Renal pelvis (tissue), 4 donors: Measurements from ENCODE around the gene PROSER2. TPM values are rescaled to one million over a fixed set of nuclear protein-coding genes. Genes with fewer than 3 reads are reported as not detected.
"Not testable (repeated sequence)": the region's sequence is repeated elsewhere in the genome, so short reads cannot be mapped to it uniquely, and the experiment has no call there.

Source experiments
- DNase-seq: peaks from one replicate; pipeline ENCODE4 v3.0.0-alpha.2; 2013
- polyA plus RNA-seq, 3 donors: library from polyadenylated mRNA; unstranded; fragments of 120-200 nt; gene quantifications; one replicate each; pipeline ENCODE4 v1.2.1, GENCODE V29; 2013; ENCODE audit not compliant: insufficient read length in 3 of 3

PROSER2 gene
- polyA plus RNA-seq, 3 donors: 4.9 to 6.1 (median 5.9) TPM

DNA sequence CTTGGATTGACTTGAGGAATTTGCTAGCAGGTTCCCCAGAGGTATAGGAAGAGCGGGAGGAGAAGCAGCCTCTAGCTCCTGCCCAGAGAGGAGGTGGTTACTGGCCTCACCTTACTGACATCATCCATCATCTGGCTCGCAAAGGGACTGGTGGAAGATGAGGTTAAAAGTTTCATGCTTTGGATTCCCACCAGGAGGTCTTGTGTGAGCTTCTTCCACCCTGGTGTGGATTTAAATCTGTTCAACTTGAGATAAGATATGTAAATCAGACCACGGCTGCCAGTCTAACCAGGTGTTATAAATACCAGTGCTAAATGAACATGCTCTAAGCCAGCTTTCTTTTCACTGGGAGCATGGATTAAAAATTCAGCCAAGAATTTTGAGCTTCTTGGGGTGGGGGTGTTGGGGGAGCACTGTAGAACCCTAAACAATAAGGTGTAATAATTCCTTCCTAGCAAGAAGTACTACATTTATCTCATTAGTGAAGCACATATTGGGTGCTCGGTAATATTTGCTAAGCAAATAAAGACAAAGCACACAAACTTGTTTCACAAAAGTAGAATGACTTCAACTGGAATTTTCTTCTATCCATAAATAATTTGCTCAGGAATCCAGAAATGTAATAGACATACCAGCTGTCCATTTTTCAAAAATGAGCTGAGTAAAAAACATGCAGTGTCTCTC lies 7.8 kb downstream of the PROSER2 start:
- no peak for DNase-seq

DNA sequence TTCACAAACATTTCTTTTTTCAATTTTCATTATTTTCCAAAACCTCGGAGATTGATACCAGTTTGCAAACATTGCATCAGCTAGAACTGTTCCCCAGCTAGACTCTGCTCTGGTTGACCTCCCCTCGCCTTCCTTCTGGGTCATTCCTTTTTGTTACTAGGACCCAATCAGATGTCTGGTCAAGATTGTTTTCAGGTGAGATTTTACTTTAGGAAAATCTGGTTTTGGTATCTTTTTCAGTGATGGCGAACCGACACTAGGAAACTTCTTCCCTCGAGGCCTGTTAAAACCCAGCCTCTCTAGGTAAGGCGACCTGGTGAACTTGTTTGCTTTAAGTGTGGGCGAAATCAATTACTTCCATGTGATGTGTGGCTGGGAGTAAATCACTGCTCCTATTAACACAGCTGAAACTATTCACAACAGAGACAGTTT lies 8.4 kb downstream of the PROSER2 start:
- DNase-seq: no peak

DNA sequence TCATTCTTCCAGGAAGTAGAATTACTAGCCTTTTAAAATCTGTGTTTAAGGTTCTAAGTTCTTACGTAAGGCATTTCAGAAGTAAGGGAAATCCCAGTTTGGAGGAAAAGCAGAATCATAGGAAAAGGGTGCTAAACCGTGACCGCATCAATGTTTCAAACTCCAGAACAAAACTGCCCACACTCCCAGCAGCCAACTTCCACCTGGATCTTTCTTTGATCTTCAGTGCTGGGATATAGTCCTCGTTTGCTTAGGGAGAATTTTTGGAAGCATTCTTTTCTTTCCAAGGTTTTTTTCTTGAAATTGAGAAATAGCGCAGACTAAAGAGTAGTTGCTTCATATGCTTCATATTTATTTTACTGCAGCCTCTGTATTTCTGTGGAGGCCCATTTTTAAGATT lies 8.9 kb downstream of the PROSER2 start:
- DNase-seq: no peak

DNA sequence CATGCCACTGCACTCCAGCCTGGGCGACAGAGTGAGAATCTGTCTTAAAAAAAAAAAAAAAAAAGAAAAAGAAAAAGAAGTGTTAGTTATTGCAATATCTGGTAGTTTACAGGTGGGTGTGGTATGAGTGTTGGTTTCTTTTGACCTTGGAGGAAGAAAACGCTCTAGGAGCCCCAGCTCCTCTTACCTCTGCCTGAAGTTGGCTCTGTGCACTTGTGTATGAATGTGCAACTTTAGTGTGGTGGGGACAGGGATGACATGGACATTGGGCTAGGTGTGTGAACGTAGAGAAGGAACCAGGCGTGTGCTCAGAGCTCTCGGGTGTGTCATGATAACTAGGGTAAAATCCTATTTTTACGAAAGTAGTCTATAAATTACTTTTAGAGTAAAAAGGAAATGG lies 11.9 kb downstream of the PROSER2 start:
- no peak for DNase-seq

DNA sequence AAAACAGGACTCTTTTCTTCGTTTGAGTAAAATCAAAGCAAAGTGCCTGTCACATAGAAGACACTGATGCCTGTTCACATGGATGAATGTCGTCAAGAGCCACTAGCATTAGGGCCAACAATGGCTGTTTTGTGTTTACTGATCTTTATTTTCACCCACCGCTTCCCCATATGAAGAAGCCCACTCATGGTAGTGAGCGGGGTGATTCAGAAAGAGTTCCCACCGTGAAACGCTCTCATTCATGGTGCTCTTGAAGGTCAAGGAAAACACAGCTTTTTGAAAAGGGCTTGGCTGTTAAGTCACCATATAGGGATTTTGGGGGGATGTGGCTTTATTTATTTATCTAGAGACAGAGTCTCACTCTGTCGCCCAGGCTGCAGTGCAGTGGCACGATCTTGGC lies 12.5 kb downstream of the PROSER2 start:
- no peak for DNase-seq

DNA sequence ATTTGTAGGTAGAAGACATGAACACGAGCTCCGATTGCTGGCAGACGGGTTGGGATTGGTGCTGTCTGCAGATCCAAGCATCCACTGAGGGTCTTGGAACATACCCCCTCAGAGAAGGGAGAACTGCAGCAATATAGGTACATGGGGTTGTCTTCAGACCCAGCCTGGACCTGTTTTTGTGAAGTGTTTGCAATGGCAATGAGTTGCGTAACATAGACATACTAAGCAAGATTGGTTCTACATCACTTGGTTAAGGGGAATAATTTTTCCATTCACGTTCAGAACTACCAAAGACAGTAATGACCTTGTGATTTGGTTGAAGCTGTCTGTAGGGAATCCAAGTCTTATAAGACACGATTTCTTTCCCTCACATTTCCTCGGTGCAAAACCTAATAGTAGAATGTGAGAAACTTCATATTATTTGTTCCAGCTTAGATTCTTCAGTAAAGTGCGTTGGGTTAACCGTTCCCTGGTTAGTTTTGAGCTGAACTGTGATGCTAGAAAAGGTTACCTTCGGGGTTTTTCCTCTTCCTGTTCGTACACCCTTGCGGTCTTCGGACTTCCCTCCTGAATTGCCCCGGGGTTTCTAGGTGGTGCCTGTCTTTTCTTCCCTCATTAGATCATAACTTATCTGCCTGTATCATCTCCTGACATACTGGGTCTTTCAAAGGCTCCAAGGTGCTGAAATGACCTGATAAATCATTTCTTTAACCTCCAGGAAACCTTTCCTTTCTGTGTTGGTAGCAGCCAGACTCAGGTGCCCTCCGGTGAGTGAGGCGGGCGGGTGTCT lies 14.4 kb downstream of the PROSER2 start:
- no peak for DNase-seq

DNA sequence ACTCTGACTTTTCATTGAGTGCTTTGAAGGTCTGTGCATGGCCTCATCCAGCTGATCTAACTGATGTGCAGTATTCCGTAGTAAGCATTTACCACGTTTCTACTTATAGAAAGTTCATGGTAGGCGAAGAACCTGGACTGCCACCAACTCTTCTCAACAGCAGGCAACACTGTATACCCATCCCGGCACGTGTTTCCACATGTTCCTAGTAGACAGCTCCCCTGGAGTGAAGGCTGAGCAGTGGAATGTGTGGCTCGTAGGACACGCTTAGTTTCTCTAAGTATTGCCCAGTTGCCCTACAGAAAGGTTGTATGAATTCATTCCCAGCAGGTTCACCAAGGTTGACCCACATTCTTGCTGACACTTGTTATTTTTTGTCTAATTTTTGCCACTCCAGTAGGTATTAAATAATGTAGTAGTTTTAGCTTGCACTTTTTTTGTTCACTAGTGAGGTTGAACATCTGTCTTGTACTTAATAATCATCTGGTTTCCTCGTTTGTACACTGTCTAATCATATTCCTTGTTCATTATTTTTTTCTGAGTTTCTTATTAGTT lies 15.2 kb downstream of the PROSER2 start:
- DNase-seq: no peak

DNA sequence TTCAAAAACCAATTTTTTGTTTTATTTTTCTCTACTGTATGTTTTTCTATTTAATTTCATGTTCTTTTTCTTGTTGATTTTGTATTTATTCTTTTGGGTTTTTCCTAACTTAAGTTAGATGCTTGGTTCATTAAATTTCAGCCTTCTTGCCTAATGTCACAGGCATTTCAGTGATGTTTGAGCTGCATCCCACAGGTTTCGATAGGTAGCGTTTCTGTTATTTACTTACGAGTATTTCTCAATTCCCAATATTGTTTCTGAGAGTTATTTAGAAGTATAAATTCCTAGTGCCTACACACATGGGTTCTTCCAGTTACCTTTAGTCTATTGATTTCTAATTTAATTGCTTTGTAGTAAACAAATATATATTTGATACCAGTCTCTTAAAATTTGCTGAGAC lies 18.2 kb downstream of the PROSER2 start:
- no peak for DNase-seq

DNA sequence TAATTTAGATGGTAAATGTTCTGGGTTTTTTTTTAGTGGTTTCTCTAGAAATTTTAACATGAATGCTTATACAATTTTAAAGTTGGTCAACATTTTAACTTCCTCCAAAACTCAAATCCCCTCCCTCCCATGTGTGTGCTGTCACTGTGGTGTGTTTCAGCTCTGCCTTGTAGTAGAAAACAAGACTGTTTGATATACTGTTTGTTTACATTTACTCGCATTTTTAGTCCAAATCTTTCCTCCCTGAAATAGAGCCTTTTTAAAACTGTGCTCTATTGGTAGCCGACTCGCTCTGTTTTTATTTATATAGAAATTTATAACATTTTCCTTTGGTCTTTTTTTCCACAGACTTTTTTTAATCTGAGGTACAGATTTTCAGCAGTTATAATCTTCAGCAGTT lies 19.3 kb downstream of the PROSER2 start:
- DNase-seq: no peak

DNA sequence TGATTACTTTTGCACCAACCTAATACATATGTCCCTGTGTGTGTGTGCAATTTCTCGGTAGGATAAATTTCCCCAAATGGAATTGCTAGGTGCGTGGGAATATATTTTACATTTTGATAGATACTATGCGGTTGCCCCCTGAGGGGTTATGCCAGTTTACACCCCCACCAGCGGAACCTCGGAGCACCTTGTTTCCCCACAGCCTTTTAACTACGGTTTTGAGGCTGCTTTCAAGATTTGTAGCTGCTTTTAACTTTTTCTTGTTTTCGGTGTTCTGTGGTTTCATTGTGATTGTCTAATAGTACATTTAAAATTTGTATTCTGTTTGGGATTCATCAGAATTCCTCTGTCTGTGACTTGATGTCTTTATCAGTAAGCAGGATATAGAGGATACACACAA lies 22.0 kb downstream of the PROSER2 start:
- no peak for DNase-seq

DNA sequence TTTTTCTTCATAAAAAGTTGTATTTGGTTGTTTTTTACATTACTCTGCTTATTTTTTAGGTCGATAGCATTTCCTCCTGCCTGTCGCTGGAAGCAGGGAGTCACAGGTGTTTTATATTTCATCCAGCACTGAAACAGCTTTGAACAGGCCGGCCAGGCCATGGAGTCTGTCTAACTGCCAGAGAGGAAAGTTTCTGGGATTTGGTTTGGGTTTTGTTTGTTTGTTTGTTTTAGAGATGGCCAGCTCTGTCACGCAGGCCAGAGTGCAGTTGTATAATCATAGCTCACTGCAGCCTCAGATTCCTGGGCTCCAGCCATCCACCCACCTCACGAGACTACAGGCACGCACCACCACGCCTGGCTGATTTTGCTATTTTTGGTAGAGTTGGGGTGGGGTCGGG lies 23.4 kb downstream of the PROSER2 start:
- no peak for DNase-seq

DNA sequence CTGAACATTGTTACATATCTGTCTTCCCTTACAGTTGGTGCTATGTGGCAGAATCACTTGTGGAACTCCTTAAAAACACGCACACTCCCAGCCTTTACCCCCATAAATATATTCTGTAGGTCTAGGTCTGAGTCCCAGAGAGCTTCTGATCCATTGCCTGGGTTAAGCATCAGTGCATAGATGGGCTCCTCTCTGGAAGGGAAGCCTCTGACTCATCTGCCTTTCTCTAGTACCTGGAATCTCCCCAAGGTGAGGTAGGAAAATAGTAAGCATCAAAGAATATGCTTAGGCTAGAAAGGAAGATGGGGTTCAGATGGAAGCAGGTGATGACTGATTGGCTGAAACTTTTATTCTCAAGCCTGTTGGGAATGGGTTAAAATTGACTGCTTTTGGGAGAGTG lies 26.1 kb downstream of the PROSER2 start:
- DNase-seq: no peak

DNA sequence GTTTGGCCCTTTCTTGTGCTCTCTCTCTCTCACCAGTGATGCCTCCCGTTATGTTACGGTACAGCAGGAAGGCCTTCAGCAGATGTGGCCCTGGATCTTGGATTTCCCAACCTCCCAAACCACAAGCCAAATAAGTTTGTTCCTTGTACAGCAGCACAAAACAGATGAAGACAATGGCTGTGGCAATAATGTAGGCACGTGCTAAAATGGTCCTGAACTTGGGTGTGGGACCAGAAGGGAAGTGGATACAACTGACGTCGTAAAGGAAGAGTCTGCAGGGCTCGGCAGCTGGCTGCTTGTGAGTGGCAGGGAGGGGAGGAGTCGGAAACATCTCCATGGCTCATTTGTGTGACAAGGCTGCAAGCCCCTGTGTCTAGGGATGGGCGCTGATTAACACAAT lies 26.8 kb downstream of the PROSER2 start:
- no peak for DNase-seq

DNA sequence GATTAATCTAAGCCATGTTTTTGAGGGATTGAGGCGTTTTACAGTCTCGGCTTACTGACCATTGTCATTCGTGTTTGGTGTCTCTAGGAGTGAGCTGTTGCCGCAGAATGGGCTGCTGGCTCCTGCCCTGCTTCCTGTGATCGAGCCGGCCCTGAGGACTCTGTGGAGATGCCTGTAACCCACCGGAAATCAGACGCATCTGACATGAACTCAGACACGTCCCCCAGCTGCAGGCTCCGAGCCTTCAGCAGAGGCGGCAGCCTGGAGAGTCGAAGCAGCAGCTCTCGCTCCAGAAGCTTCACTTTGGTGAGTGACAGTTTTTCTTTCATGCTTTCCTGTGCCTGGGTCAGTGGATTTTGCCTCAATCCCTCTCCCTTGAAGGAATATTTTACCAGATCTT lies 28.8 kb downstream of the PROSER2 start:
- no peak for DNase-seq

DNA sequence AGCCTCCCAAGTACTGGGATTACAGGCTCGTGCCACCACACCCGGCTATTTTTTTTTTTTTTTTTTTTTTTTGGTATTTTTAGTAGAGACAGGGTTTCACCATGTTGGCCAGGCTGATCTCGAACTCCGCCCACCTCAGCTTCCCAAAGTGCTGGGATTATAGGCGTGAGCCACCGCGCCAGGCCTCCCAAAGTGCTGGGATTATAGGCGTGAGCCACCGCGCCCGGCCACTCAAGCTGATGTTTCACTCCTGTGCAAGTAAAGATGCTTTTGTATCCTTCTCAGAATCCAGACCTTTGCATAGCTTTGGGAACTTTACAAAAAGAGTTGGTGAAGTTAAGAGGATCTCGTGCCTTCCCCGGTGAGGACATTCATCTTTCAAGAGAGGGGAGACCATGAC lies 29.5 kb downstream of the PROSER2 start:
- DNase-seq: not testable (repeated sequence)

DNA sequence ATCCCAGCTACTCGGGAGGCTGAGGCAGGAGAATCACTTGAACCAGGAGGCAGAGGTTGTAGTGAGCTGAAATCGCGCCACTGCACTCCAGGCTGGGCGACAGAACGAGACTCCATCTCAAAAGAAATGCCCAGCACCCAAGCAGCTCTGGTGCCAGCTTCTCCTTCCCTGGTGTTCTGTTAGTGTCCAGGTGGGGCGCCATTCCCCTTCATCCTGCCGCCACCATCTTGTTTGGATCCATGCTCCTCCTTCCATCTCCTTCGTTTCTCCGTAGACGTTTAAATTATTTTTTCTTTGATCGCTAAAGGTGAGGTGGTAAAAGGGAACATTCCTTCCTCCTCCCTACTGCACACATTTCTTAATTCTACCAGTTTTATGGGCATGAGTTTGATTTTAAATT lies 30.3 kb downstream of the PROSER2 start:
- no peak for DNase-seq

DNA sequence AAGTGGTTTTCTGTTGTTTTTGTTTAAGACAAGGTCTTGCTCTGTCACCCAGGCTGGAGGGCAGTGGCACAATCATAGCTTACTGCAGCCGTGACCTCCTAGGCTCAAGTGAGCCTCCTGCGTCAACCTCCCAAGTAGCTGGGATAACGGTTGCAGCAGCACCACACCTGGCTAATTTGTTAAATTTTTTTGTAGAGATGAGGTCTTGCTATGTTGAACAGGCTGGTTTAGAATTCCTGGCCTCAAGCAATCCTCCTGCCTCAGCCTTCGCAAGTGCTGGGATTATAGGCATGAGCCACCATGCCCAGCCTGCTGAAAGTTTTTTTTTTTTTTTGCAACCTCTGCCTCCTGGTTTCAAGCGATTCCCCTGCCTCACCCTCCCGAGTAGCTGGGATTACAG lies 31.1 kb downstream of the PROSER2 start:
- no peak for DNase-seq

DNA sequence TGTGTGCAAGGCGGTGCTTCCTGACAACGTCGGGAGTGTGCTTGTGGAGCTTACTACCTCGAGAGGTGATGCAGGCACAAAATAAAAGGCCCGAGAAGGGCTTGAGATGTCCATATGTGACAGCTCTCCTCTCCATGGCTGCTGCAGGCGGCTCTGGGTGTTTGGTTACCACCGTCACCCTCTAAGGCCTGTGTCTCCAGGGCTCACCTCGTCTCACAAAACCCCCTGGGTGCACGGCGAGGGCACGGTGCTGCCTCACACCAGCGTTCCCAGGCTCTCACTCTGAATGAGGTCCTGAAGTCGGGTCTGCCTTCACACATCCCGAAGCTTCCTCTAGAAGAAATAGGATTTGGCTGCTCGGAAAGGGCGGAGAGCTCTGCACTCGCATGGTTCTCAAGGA lies 32.9 kb downstream of the PROSER2 start:
- no peak for DNase-seq

DNA sequence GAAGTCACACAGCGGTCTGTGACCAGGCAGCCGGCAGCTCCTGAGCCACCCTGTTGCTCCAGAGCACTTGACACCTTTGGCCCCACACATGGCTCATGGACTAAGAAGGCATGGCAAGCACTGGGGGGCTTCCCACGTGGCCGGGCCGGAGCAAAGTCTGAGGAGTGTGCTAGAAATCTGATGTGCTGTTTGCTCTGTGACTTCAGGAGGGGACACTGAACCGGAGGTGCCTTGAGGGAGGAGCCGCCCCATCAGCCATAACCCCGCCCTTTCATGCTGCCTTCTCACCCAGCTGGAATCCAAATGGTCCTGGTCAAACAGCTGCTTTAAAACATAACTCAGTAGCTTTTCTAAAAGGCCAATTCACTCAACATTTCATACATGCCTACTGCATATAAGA lies 33.5 kb downstream of the PROSER2 start:
- DNase-seq: no peak

DNA sequence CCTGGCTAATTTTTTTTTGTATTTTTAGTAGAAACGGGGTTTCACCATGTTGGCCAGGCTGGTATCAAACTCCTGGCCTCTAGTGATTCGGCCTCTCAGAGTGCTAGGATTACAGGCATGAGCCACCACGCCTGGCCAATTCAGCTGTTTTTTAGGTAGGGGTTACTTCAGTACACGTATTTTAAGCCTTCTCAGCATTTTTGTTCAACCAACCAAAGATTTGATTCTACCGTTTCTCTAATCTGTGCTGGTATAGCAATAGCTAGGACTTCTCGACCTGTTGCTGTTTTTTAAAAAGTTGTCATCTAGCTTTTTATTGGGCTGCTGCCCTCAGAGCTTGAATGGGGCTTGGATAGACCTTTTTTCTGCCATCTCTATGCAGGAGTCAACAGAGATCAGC lies 34.9 kb downstream of the PROSER2 start:
- no peak for DNase-seq

DNA sequence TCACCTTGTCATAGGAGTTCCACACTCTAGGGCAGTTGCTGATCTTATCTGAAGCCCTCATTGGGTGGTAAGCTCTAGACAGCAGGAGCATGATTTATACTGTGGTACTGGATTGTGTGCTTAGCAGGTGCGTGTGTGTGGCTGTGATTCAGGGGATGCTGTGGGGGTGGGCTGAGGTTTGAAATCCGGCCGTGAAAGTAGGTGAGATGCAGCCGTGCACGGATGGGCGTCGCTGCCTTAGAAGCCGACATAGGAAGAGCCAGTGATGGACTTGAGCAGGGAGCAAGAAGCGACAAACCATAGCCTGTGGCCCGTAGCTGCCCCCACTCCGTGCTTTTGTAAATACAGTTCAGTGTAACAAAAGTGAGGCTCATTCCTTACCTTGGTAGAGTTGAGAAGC lies 38.2 kb downstream of the PROSER2 start:
- no peak for DNase-seq

DNA sequence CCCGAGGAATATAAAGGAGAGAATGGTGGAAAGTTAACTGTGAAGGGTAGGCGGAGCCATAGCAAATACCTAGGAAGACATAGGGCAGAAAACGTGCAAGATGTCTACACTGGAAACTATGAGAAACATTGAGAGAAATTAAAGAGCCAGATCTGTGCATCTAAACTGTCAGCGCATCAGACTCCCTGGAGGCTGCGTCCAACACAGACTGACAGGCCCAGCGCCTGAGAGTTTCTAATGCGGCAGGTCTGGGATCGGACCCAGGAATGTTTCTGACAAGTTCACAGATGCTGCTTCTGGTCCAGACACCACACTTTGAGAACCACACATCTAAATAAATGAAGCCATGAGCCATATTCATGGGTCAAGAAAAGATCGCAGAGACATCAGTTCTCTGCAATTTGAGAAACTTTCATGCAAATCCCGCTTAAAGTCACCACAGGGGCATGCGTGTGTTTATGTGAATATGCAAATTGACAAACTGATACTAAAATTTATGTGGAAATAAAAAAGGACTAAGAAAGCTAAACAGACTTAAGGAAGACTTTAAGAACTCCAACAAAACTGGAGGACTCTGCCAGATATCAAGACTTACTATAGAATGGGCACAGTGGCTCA lies 38.8 kb downstream of the PROSER2 start:
- no peak for DNase-seq
